ENCODE data around the gene LMX1B. TPM values are rescaled to one million over a fixed set of nuclear protein-coding genes. Genes with fewer than 3 reads are reported as not detected.

Gene LMX1B
- total RNA-seq, 1 experiment from 2014 or later, result 11.3 TPM

GRCh38 chr9:126564716-126565115, 49.0 kb upstream of the LMX1B start:
- H3K79me2 ChIP-seq (ENCODE audit: insufficient read depth, low read length), result no peaks in the 10 kb centered on the region
- H3K36me3 ChIP-seq (ENCODE audit: control insufficient read depth in 1 of 2, insufficient read depth in 2 of 2, low read length in 2 of 2), result no peaks in the 10 kb centered on the region
- H3K9me3 ChIP-seq (ENCODE audit: control insufficient read depth in 1 of 2, insufficient read depth in 1 of 2, low read depth in 1 of 2, low read length in 2 of 2), result no peaks in the 10 kb centered on the region
- no TSS peak for BruUV-seq (replicated peaks)
- no peak overlapping the region for H3K9ac ChIP-seq (ENCODE audit: low read length)
- ChIA-PET RAD21 (ENCODE audit: low non-redundant PET in 1 of 2, low total read pairs in 2 of 2, uncharacterized antibody in 2 of 2, unreplicated experiment in 2 of 2) (interaction anchor here in 1 of 2 experiments (0.6 kb wide), 1 partner anchor 217 kb away, joined by 3 read pairs; no protein-coding TSS in a partner anchor), POLR2A (no interaction called here), CTCF (interaction anchor here (0.6 kb wide), 1 partner anchor 217 kb away, joined by 4 read pairs; no protein-coding TSS in a partner anchor)
- H3K9me2 ChIP-seq (ENCODE audit: insufficient read depth), result no peaks in the 10 kb centered on the region
- DNase-seq (ENCODE audit: low read depth, low spot score) (no peak), ATAC-seq (peak; percentile 69)
- H3K4me2 ChIP-seq (ENCODE audit: low read length), result no peak overlapping the region
- peaks cover 0 to 10% of the 10 kb centered on the region in 2 experiments; a peak in 2 of 4 replicates for H3K4me1 ChIP-seq (ENCODE audit: control insufficient read depth in 1 of 2, insufficient read depth in 2 of 2, low read length in 2 of 2)
- no peak overlapping the region for H2AFZ ChIP-seq (ENCODE audit: low read depth, low read length, poor library complexity, severe bottlenecking)
- peaks cover 30% of the 10 kb centered on the region for H3K27me3 ChIP-seq (ENCODE audit: insufficient read depth, low read length)
- no peak overlapping the region for H3K4me3 ChIP-seq (replicated peaks in 1 of 2; ENCODE audit: low read depth in 1 of 2, low read length in 2 of 2)
- H3K27ac ChIP-seq (ENCODE audit: low read depth, low read length), result no peak overlapping the region
- H4K20me1 ChIP-seq (ENCODE audit: insufficient read depth), result no peaks in the 10 kb centered on the region
- intact Hi-C loops (cut with micrococcal nuclease), result no loop called here
- TF ChIP-seq POLR2AphosphoS5 (IDR thresholded peaks at IDR 0.05; ENCODE audit: low read depth, low read length), result no peak
- peak in 2 of 3 experiments; percentile 50 to 52; a peak in 4 of 6 replicates for TF ChIP-seq CTCF (IDR thresholded peaks at IDR 0.05 in 2 of 3, conservative IDR thresholded peaks at IDR 0.05 in 1 of 3; ENCODE audit: borderline replicate concordance in 1 of 3, insufficient read depth in 1 of 3, low read depth in 2 of 3, low read length in 2 of 3)
- peak; percentile 38 for TF ChIP-seq RAD21 (IDR thresholded peaks at IDR 0.05; ENCODE audit: low read depth)

- CTCF ChIA-PET, result no interaction called here
- H3K9ac ChIP-seq (ENCODE audit: low read length), result no peak overlapping the region
Measured at GRCh38 chr9:126565336-126566128, 48.2 kb upstream of the LMX1B start.

More at GRCh38 chr9:126565336-126566128, 48.2 kb upstream of the LMX1B start:
- ChIA-PET RAD21 (ENCODE audit: low non-redundant PET in 1 of 2, low total read pairs in 2 of 2, uncharacterized antibody in 2 of 2, unreplicated experiment in 2 of 2) (no interaction called here), POLR2A (interaction anchor here (0.6 kb wide), 1 partner anchor 754 kb away, joined by 3 read pairs; no protein-coding TSS in a partner anchor)
- no peak for ATAC-seq
- H3K9me2 ChIP-seq (ENCODE audit: insufficient read depth), result no peaks in the 10 kb centered on the region
- intact Hi-C loops (cut with micrococcal nuclease), result no loop called here
- no peaks in the 10 kb centered on the region for H3K36me3 ChIP-seq (ENCODE audit: control insufficient read depth in 1 of 2, insufficient read depth in 2 of 2, low read length in 2 of 2)
- H4K20me1 ChIP-seq (ENCODE audit: insufficient read depth), result no peaks in the 10 kb centered on the region
- BruUV-seq (replicated peaks), result no TSS peak
- H3K4me1 ChIP-seq (ENCODE audit: control insufficient read depth in 1 of 2, insufficient read depth in 2 of 2, low read length in 2 of 2), result peaks cover 0 to 10% of the 10 kb centered on the region in 2 experiments; a peak in 2 of 4 replicates
- H2AFZ ChIP-seq (ENCODE audit: low read depth, low read length, poor library complexity, severe bottlenecking), result no peak overlapping the region
- no peak overlapping the region for H3K4me2 ChIP-seq (ENCODE audit: low read length)
- TF ChIP-seq YY1 (IDR thresholded peaks at IDR 0.05; ENCODE audit: extremely low read depth, insufficient replicate concordance, low read depth, low read length), result no peak
- no peak for TF ChIP-seq SRF (IDR thresholded peaks at IDR 0.05; ENCODE audit: low read depth)
- H3K79me2 ChIP-seq (ENCODE audit: insufficient read depth, low read length), result no peaks in the 10 kb centered on the region
- H3K27ac ChIP-seq (ENCODE audit: low read depth, low read length), result no peak overlapping the region
- no peaks in the 10 kb centered on the region for H3K9me3 ChIP-seq (ENCODE audit: control insufficient read depth in 1 of 2, insufficient read depth in 1 of 2, low read depth in 1 of 2, low read length in 2 of 2)
- DNase-seq (ENCODE audit: low read depth, low spot score), result no peak
- H3K4me3 ChIP-seq (replicated peaks in 1 of 2; ENCODE audit: low read depth in 1 of 2, low read length in 2 of 2), result no peak overlapping the region
- peaks cover 24% of the 10 kb centered on the region for H3K27me3 ChIP-seq (ENCODE audit: insufficient read depth, low read length)

All from HCT116 (cell line).